Suprapubic skin (tissue), 4 donors: ENCODE results near the gene TST. TPM values are rescaled to one million over a fixed set of nuclear protein-coding genes. Genes with fewer than 3 reads are reported as not detected.

Source experiments
- DNase-seq, 2 donors: peaks; one replicate each; pipeline ENCODE4 v3.0.0-alpha.2; 2019; ENCODE audit warnings: low spot score in 2 of 2
- H3K27ac ChIP-seq: fragments of 200-600 bp; sonication (generic); one replicate; pipeline ENCODE4 v1.5.1; 2019
- H3K27me3 ChIP-seq: fragments of 200-600 bp; sonication (generic); one replicate; pipeline ENCODE4 v1.5.1; 2019
- H3K36me3 ChIP-seq: fragments of 200-600 bp; sonication (generic); one replicate; pipeline ENCODE4 v1.5.1; 2019
- H3K4me1 ChIP-seq: fragments of 200-600 bp; sonication (generic); one replicate; pipeline ENCODE4 v1.5.1; 2019
- H3K4me3 ChIP-seq: fragments of 200-600 bp; sonication (generic); one replicate; pipeline ENCODE4 v1.5.1; 2019; ENCODE audit warnings: mild to moderate bottlenecking
- H3K9me3 ChIP-seq: fragments of 200-600 bp; sonication (generic); one replicate; pipeline ENCODE4 v1.5.1; 2019
- EP300 ChIP-seq: sonication (generic); formaldehyde crosslinking; IDR thresholded peaks from one replicate; pipeline ENCODE4 v1.6.1; 2017; ENCODE audit warnings: antibody characterized with exemption
- POLR2A ChIP-seq, 2 donors: fragments of 450-650 bp; IDR thresholded peaks; one replicate each; pipeline ENCODE4 v1.6.1; 2017; ENCODE audit warnings: antibody characterized with exemption in 2 of 2, mild to moderate bottlenecking in 2 of 2, moderate library complexity in 2 of 2
- POLR2AphosphoS5 ChIP-seq, 3 donors: sonication (generic); formaldehyde crosslinking; IDR thresholded peaks; one replicate each; pipeline ENCODE4 v1.6.1; 2017; ENCODE audit warnings: antibody characterized with exemption in 3 of 3
- WGBS: methylation state at CpG from one replicate; pipeline ENCODE4 v1.1.5; 2018; 5-methylcytosine and 5-hydroxymethylcytosine counted together
- total RNA-seq, 4 donors: library from RNA; depleted of rRNA; stranded (reverse); fragments of >200 nt; gene quantifications; one replicate each; pipeline ENCODE4 v1.1.0, GENCODE V29; 2016
- TF ChIP-seq, protein P1 (sequence below), 2 donors: fragments of 200-600 bp in 1 of 2; fragments of 450-650 bp in 1 of 2; sonication (generic) in 1 of 2; IDR thresholded peaks; one replicate each; pipeline ENCODE4 v1.5.1; 2016 to 2019; ENCODE audit warnings: antibody characterized with exemption in 2 of 2, mild to moderate bottlenecking in 1 of 2, moderate library complexity in 1 of 2

TST gene
- total RNA-seq, 4 donors from 2014 or later = 23.2 to 56.3 (median 52.4) TPM

DNA sequence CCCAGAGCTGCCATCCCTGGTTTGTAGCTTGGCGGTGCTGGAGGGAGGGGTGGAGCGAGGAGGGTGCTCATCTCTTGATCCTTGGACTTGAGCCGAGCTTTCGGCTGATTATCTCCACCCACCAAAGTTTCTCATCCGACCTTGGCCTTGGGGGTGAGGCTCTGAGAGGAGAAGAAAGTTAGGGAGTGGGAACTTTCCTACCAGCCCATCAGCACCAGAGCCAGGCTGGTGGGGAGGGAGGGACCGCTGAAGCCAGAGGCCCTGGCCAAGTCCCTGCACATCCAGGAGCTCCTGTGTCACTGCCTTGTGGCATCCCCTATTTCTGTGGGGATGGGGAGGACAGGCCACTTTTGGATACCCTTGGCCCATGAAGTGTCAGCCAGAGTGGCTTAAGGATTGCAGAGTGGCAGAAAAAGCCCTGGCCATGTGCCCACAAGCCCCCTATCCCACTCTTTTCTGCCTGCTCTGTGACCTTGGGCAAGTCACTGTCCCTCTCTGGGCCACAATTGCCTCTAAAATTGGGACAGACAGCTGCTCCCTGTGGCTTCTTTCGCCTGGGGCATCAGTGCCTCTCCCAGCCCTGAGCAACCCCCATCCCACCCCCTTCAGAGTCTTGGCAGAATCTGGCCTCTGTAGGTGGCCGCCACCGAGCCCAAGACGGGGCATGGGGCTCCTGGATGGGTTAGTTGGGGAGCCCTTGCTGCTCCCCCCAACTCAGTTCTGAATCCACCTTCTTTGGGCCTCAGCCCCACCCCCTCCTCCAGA lies 42.5 kb upstream of the TST start:
- Histone ChIP-seq H3K4me3 (no peak overlapping the region), H3K27me3 (no peaks in the 10 kb centered on the region), H3K4me1 (no peaks in the 10 kb centered on the region), H3K36me3 (peaks cover 45% of the 10 kb centered on the region), H3K27ac (no peak overlapping the region), H3K9me3 (no peaks in the 10 kb centered on the region)
- WGBS = 72% methylated on average over 10 of the region's 10 CpGs
- no peak for DNase-seq
- TF ChIP-seq POLR2A (IDR thresholded peaks at IDR 0.05) (no peak), POLR2AphosphoS5 (IDR thresholded peaks at IDR 0.05) (no peak), EP300 (no peak)
- TF ChIP-seq, protein P1, sequence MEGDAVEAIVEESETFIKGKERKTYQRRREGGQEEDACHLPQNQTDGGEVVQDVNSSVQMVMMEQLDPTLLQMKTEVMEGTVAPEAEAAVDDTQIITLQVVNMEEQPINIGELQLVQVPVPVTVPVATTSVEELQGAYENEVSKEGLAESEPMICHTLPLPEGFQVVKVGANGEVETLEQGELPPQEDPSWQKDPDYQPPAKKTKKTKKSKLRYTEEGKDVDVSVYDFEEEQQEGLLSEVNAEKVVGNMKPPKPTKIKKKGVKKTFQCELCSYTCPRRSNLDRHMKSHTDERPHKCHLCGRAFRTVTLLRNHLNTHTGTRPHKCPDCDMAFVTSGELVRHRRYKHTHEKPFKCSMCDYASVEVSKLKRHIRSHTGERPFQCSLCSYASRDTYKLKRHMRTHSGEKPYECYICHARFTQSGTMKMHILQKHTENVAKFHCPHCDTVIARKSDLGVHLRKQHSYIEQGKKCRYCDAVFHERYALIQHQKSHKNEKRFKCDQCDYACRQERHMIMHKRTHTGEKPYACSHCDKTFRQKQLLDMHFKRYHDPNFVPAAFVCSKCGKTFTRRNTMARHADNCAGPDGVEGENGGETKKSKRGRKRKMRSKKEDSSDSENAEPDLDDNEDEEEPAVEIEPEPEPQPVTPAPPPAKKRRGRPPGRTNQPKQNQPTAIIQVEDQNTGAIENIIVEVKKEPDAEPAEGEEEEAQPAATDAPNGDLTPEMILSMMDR (IDR thresholded peaks at IDR 0.05) = no peak

DNA sequence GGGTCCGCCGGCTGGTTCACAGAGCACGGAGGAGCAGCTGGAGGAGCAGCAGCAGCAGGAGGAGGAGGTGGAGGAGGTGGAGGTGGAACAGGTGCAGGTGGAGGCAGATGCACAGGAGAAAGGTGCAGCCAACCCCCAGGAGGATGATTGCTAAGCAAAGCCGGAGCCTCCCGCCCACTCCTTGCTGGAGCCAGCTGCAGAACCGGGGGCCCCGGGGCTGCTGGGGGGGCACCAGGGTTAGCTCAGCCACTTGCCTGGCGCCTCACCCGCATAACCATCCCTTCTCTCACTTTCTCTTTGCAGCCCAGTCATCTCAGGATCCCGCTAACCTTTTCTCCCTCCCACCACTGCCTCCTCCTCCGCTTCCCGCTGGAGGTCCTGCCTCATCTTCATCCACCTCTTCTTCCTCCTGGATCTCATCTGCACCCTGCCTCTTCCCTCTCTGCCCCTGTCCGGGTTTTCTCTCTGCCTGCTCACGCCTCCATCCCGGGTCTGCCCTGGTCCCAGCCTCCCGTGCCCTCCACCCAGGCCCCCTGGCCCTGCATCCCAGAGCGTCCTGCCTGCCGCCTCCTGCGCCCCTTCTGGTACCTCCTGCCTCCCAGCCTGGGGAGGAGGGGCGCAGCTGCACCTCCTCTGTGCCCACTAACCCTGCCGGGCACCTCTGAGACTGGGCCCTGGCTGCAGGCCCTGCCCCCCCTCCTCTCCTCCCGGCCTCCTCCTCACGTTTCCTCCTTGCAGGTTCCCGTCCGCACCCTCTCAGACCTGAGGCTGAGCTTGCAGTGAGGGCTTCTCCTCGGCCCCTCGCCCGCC lies 41.8 kb upstream of the TST start:
- WGBS = 85% methylated on average over 28 of the region's 28 CpGs
- TF ChIP-seq, protein P1 (IDR thresholded peaks at IDR 0.05) = no peak
- TF ChIP-seq POLR2AphosphoS5 (IDR thresholded peaks at IDR 0.05) = no peak
- TF ChIP-seq EP300 = no peak
- no peak for TF ChIP-seq POLR2A (IDR thresholded peaks at IDR 0.05)
- H3K36me3 ChIP-seq = peaks cover 53% of the 10 kb centered on the region

DNA sequence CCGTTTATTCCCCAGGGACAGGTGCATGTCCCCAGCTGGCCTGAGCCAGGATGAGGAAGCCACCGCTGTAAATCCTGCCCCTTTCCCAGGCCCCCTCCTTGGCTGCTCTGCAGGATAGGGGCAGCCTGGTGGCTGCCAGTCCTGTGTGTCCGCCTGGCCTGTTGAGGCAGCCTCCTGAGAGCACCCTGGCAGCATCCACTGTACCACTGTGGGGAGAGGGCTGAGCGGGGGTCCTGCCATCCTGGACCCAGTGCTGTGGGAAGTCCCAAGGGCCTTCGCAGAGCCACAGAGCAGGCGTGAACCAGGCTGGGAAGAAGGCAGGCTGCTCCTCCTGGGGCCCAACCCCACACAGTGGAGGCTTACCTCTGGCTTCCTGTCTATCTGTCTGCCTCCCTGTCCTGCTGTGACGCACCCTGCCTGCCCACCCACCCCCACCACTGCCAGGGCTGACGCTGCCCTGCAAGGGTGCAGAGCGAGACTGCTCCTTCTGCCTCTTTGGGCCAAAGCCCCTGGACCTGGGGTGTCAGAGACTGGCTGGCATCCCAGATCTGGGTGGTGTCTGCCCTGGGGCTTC lies 40.7 kb upstream of the TST start:
- no peak overlapping the region for H3K4me3 ChIP-seq
- peaks cover 56% of the 10 kb centered on the region for H3K36me3 ChIP-seq
- TF ChIP-seq, protein P1 (IDR thresholded peaks at IDR 0.05) = no peak
- TF ChIP-seq POLR2A (IDR thresholded peaks at IDR 0.05) = no peak
- TF ChIP-seq POLR2AphosphoS5 (IDR thresholded peaks at IDR 0.05) = no peak
- no peak for TF ChIP-seq EP300
- 80% methylated on average over 2 of the region's 9 CpGs for WGBS
- DNase-seq = no peak
- H3K4me1 ChIP-seq = no peaks in the 10 kb centered on the region
- no peak overlapping the region for H3K27ac ChIP-seq
- H3K27me3 ChIP-seq = no peaks in the 10 kb centered on the region
- H3K9me3 ChIP-seq = no peaks in the 10 kb centered on the region

More for the DNA sequence above, 41.8 kb upstream of the TST start:
- no peak for DNase-seq
- no peaks in the 10 kb centered on the region for H3K9me3 ChIP-seq
- H3K4me1 ChIP-seq = no peaks in the 10 kb centered on the region
- no peak overlapping the region for H3K27ac ChIP-seq
- H3K27me3 ChIP-seq = no peaks in the 10 kb centered on the region
- no peak overlapping the region for H3K4me3 ChIP-seq

DNA sequence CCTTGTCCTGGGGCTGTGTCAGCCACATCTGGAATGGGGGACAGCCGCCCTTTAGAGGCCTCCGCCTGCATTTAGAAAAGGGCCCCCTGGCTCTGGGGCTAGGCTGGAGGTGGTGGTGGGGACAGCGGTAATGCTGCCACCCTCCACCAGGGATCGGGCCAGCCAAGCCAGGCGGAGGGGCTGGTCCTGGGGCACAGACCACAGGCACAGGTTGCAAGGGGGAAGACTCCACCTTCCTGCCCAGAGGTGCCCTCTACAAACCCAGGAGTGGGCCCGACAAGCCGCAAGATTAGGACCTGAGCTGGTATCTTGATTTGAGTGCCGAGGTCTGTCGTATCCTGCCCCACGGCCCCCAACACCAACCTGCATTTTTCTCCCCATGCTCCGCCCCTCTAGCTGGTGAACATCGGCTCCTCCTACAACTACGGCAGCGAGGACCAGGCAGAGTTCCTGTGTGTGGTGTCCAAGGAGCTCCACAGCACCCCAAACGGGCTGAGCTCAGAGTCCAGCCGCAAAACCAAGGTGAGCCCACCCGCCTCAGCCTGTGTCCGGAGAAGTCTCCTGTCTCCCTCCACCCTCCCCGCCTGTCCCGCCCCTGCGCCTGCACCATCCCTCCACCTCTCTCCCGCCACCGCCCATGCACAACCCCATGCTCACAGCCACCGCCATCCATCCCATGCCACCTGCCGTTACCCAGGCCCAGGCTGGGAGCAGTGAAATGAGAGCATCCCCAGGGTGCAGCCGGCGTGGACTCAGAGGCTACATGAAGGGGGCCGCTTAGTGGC lies 39.9 kb upstream of the TST start:
- peaks cover 4% of the 10 kb centered on the region for H3K4me1 ChIP-seq
- H3K36me3 ChIP-seq = peaks cover 56% of the 10 kb centered on the region
- 92% methylated on average over 23 of the region's 28 CpGs for WGBS

More for the DNA sequence above, 39.9 kb upstream of the TST start:
- Histone ChIP-seq H3K9me3 (no peaks in the 10 kb centered on the region), H3K4me3 (no peak overlapping the region), H3K27me3 (no peaks in the 10 kb centered on the region), H3K27ac (no peak overlapping the region)
- TF ChIP-seq POLR2AphosphoS5 (IDR thresholded peaks at IDR 0.05) = no peak
- no peak for TF ChIP-seq EP300
- TF ChIP-seq, protein P1 (IDR thresholded peaks at IDR 0.05) = no peak
- TF ChIP-seq POLR2A (IDR thresholded peaks at IDR 0.05) = no peak
- no peak for DNase-seq
